SK-N-SH treated with all-trans-retinoic acid at 6 μM for 48 hours (cell line): ENCODE measurements around the gene NOXO1.

Experiments
- ARNTL ChIP-seq: fragments of 450-650 bp; formaldehyde crosslinking; IDR thresholded peaks from 2 replicates; pipeline ENCODE4 v1.5.0; 2020; ENCODE audit warnings: low read depth, mild to moderate bottlenecking, moderate library complexity, borderline replicate concordance
- BACH2 ChIP-seq: fragments of 250-450 bp; sonication (Bioruptor Pico); IDR thresholded peaks from 2 replicates; pipeline ENCODE4 v1.9.0; 2021; ENCODE audit warnings: mild to moderate bottlenecking, borderline replicate concordance
- CREB5 ChIP-seq: fragments of 250-450 bp; sonication (Bioruptor Pico); IDR thresholded peaks from 2 replicates; pipeline ENCODE4 v1.5.1; 2020; ENCODE audit warnings: low read depth, mild to moderate bottlenecking, moderate library complexity
- CSDC2 ChIP-seq: fragments of 250-450 bp; sonication (Bioruptor Pico); IDR thresholded peaks from 2 replicates; pipeline ENCODE4 v1.5.0; 2020; ENCODE audit warnings: mild to moderate bottlenecking, moderate library complexity
- GLIS3 ChIP-seq: fragments of 250-450 bp; sonication (Bioruptor Pico); IDR thresholded peaks from 2 replicates; pipeline ENCODE4 v1.5.0; 2020; ENCODE audit warnings: mild to moderate bottlenecking, moderate library complexity
- PATZ1 ChIP-seq: fragments of 250-450 bp; sonication (Bioruptor Pico); IDR thresholded peaks from 2 replicates; pipeline ENCODE4 v1.8.0; 2020; ENCODE audit warnings: mild to moderate bottlenecking, moderate library complexity, borderline replicate concordance
- POU6F1 ChIP-seq: fragments of 250-450 bp; sonication (Bioruptor Pico); IDR thresholded peaks from 2 replicates; pipeline ENCODE4 v1.8.0; 2021; ENCODE audit warnings: low read depth, mild to moderate bottlenecking, moderate library complexity, borderline replicate concordance
- RARB ChIP-seq: fragments of 250-450 bp; sonication (Bioruptor Pico); IDR thresholded peaks from 2 replicates; pipeline ENCODE4 v1.8.0; 2021; ENCODE audit warnings: mild to moderate bottlenecking, moderate library complexity
- SNAI2 ChIP-seq: fragments of 250-450 bp; sonication (Bioruptor Pico); IDR thresholded peaks from 2 replicates; pipeline ENCODE4 v1.5.0; 2020; ENCODE audit warnings: mild to moderate bottlenecking, moderate library complexity
- TOX ChIP-seq: fragments of 250-450 bp; sonication (Bioruptor Pico); IDR thresholded peaks from 2 replicates; pipeline ENCODE4 v1.8.0; 2021; ENCODE audit warnings: mild to moderate bottlenecking, moderate library complexity, borderline replicate concordance
- TSHZ2 ChIP-seq: fragments of 250-450 bp; sonication (Bioruptor Pico); IDR thresholded peaks from 2 replicates; pipeline ENCODE4 v1.5.0; 2020; ENCODE audit warnings: mild to moderate bottlenecking, moderate library complexity
- ZFP3 ChIP-seq: fragments of 250-450 bp; sonication (Bioruptor Pico); IDR thresholded peaks from 2 replicates; pipeline ENCODE4 v1.5.0; 2020; ENCODE audit warnings: mild to moderate bottlenecking, moderate library complexity
- ZNF70 ChIP-seq: fragments of 450-650 bp; formaldehyde crosslinking; IDR thresholded peaks from 2 replicates; pipeline ENCODE4 v1.5.0; 2020; ENCODE audit warnings: mild to moderate bottlenecking, moderate library complexity
- ZNF8 ChIP-seq: fragments of 450-650 bp; formaldehyde crosslinking; IDR thresholded peaks from 2 replicates; pipeline ENCODE4 v1.5.0; 2020; ENCODE audit warnings: mild to moderate bottlenecking, moderate library complexity

GRCh38 chr16:2025878-2026460 is 44.7 kb upstream of the NOXO1 start:
- no peak for TF ChIP-seq BACH2 (CRISPR knock-in tag)
- TF ChIP-seq RARB (CRISPR knock-in tag), result no peak
- no peak for TF ChIP-seq TOX (CRISPR knock-in tag)
- TF ChIP-seq CSDC2 (CRISPR knock-in tag), result no peak
- no peak for TF ChIP-seq ZNF70 (CRISPR knock-in tag)
- TF ChIP-seq ARNTL (CRISPR knock-in tag), result no peak
- no peak for TF ChIP-seq SNAI2 (CRISPR knock-in tag)
- TF ChIP-seq PATZ1, result no peak
- TF ChIP-seq ZFP3 (CRISPR knock-in tag), result no peak
- no peak for TF ChIP-seq ZNF8
- TF ChIP-seq CREB5, result no peak
- TF ChIP-seq POU6F1, result no peak
- TF ChIP-seq TSHZ2 (CRISPR knock-in tag), result no peak
- no peak for TF ChIP-seq GLIS3 (CRISPR knock-in tag)
